GM18520 (cell line): Measurements from ENCODE around the gene SEMA3B.
A peak's percentile ranks its signal among the peaks of the same experiment; 100 is the strongest.
"Not testable (repeated sequence)": the region's sequence is repeated elsewhere in the genome, so short reads cannot be mapped to it uniquely, and the experiment has no call there.

Experiments
- ATAC-seq: cut with Tn5 transposase; IDR thresholded peaks from one replicate; pipeline ENCODE4 v1.9.1; 2021; ENCODE audit not compliant: unreplicated experiment

Gene SEMA3B

GRCh38 chr3:50271314-50271936 lies 2.5 kb downstream of the SEMA3B start:
- no peak for ATAC-seq

- ATAC-seq, result not testable (repeated sequence)
Observed at GRCh38 chr3:50272538-50272910, 3.6 kb downstream of the SEMA3B start.

GRCh38 chr3:50272911-50273688 lies 4.2 kb downstream of the SEMA3B start:
- ATAC-seq, result peak; percentile 69

- ATAC-seq, result no peak
Observed at GRCh38 chr3:50273689-50274065, 4.7 kb downstream of the SEMA3B start.

GRCh38 chr3:50274371-50275104 lies 5.6 kb downstream of the SEMA3B start:
- ATAC-seq, result no peak

GRCh38 chr3:50275141-50275995 lies 6.4 kb downstream of the SEMA3B start:
- no peak for ATAC-seq

GRCh38 chr3:50275996-50276761 lies 7.2 kb downstream of the SEMA3B start:
- no peak for ATAC-seq

GRCh38 chr3:50276762-50277101 lies 7.8 kb downstream of the SEMA3B start:
- ATAC-seq, result no peak

- ATAC-seq, result no peak
Observed at GRCh38 chr3:50278123-50278879, 9.4 kb downstream of the SEMA3B start.

- ATAC-seq, result no peak
Observed at GRCh38 chr3:50278880-50279224, 9.9 kb downstream of the SEMA3B start, which contains the start of gene LSMEM2. LSMEM2 (plus strand) TSS chr3:50279087; CDS start chr3:50279114, 27 bp downstream.

GRCh38 chr3:50279255-50280016 lies 10.5 kb downstream of the SEMA3B start:
- ATAC-seq, result no peak

GRCh38 chr3:50284121-50284520 lies 15.2 kb downstream of the SEMA3B start:
- ATAC-seq, result not testable (repeated sequence)

- no peak for ATAC-seq
Observed at GRCh38 chr3:50286322-50287227, 17.6 kb downstream of the SEMA3B start.

- ATAC-seq, result no peak
Observed at GRCh38 chr3:50287262-50287661, 18.3 kb downstream of the SEMA3B start.

- ATAC-seq, result no peak
Observed at GRCh38 chr3:50288387-50289007, 19.6 kb downstream of the SEMA3B start.

GRCh38 chr3:50289130-50289529 lies 20.2 kb downstream of the SEMA3B start:
- no peak for ATAC-seq

- no peak for ATAC-seq
Observed at GRCh38 chr3:50290161-50290641, 21.3 kb downstream of the SEMA3B start.
